ENCODE measurements around the gene RPIA. TPM values are rescaled to one million over a fixed set of nuclear protein-coding genes. Genes with fewer than 3 reads are reported as not detected.

RPIA gene
- total and polyA plus RNA-seq, 2 of the 13 experiments (the other 11 are each of a cell fraction or from before 2014, with no cell fraction given): 13.3 to 23.9 TPM

- ATAC-seq: no peak
- in situ Hi-C loops (cut with HindIII; ENCODE audit: extremely low pct_ligation_motif_present, low pct_unique_long_range_greater_than_20kb): no loop called here
- H2AFZ ChIP-seq (ENCODE audit: low read length): no peak overlapping the region
- H3K27ac ChIP-seq (ENCODE audit: extremely low read length, insufficient read depth, low read length): no peak overlapping the region
- ChIA-PET POLR2A (no interaction called here), CTCF (ENCODE audit: low intra/inter-chr PET ratio, low total read pairs) (no interaction called here)
- H3K9ac ChIP-seq (ENCODE audit: insufficient read depth, low read depth, low read length): no peak overlapping the region
- BruUV-seq (replicated peaks): no TSS peak
- H3K27me3 ChIP-seq (ENCODE audit: control insufficient read depth in 1 of 2, insufficient read depth in 2 of 2, low read length in 2 of 2): no peaks in the 10 kb centered on the region
- peaks cover 14% of the 10 kb centered on the region for H3K4me1 ChIP-seq (ENCODE audit: insufficient read depth, low read length)
- no peak for TF ChIP-seq SP1 (IDR thresholded peaks at IDR 0.05)
- no peak for TF ChIP-seq SP1 (CRISPR knock-in tag; IDR thresholded peaks at IDR 0.05)
- no peak for TF ChIP-seq CC2D1A (CRISPR knock-in tag; IDR thresholded peaks at IDR 0.05)
- no peak for TF ChIP-seq HDAC1 (CRISPR knock-in tag; IDR thresholded peaks at IDR 0.05)
- TF ChIP-seq ZMAT3 (CRISPR knock-in tag; conservative IDR thresholded peaks at IDR 0.05): no peak
- H3K4me3 ChIP-seq (replicated peaks in 1 of 3; ENCODE audit: insufficient read depth in 1 of 3, low read depth in 2 of 3, low read length in 3 of 3): no peak overlapping the region
- no peaks in the 10 kb centered on the region for H3K79me2 ChIP-seq (ENCODE audit: insufficient read depth, low read length)
- 99% methylated on average over 8 of the region's 8 CpGs for WGBS (ENCODE audit: low lambda C conversion rate)
- DNase-seq (ENCODE audit: low spot score): no peak
- no peak for FAIRE-seq
- H3K36me3 ChIP-seq (replicated peaks in 1 of 2; ENCODE audit: control insufficient read depth in 1 of 2, insufficient read depth in 2 of 2, low read length in 2 of 2): peaks cover 4 to 14% of the 10 kb centered on the region in 2 experiments
- intact Hi-C loops (cut with micrococcal nuclease; ENCODE audit: unreplicated experiment): no loop called here
- no peaks in the 10 kb centered on the region for H3K9me3 ChIP-seq (ENCODE audit: low read length)
- H4K20me1 ChIP-seq (ENCODE audit: insufficient read depth, low read length): no peaks in the 10 kb centered on the region
- no peak overlapping the region for H3K4me2 ChIP-seq (ENCODE audit: low read depth, low read length)
Observed at GRCh38 chr2:88729061-88729745, 37.7 kb downstream of the RPIA start.

- no peak for FAIRE-seq
- no peak for DNase-seq (ENCODE audit: low spot score)
- Histone ChIP-seq H3K27me3 (ENCODE audit: control insufficient read depth in 1 of 2, insufficient read depth in 2 of 2, low read length in 2 of 2) (no peaks in the 10 kb centered on the region), H3K79me2 (ENCODE audit: insufficient read depth, low read length) (no peaks in the 10 kb centered on the region), H2AFZ (ENCODE audit: low read length) (no peak overlapping the region), H3K4me2 (ENCODE audit: low read depth, low read length) (no peak overlapping the region), H3K36me3 (replicated peaks in 1 of 2; ENCODE audit: control insufficient read depth in 1 of 2, insufficient read depth in 2 of 2, low read length in 2 of 2) (peaks cover 14 to 52% of the 10 kb centered on the region in 2 experiments), H3K9ac (ENCODE audit: insufficient read depth, low read depth, low read length) (no peak overlapping the region), H3K9me3 (ENCODE audit: low read length) (no peaks in the 10 kb centered on the region), H3K27ac (ENCODE audit: extremely low read length, insufficient read depth, low read length) (no peak overlapping the region), H3K4me1 (ENCODE audit: insufficient read depth, low read length) (peaks cover 9% of the 10 kb centered on the region), H3K4me3 (replicated peaks in 1 of 3; ENCODE audit: insufficient read depth in 1 of 3, low read depth in 2 of 3, low read length in 3 of 3) (no peak overlapping the region), H4K20me1 (ENCODE audit: insufficient read depth, low read length) (no peaks in the 10 kb centered on the region)
- BruUV-seq (replicated peaks): no TSS peak
- WGBS (ENCODE audit: low lambda C conversion rate): 96% methylated on average over 4 of the region's 4 CpGs
- POLR2A ChIA-PET: no interaction called here
- CTCF ChIA-PET (ENCODE audit: low intra/inter-chr PET ratio, low total read pairs): no interaction called here
- in situ Hi-C loops (cut with HindIII; ENCODE audit: extremely low pct_ligation_motif_present, low pct_unique_long_range_greater_than_20kb): no loop called here
- TF ChIP-seq SRF (IDR thresholded peaks at IDR 0.05; ENCODE audit: low read depth, low read length) (no peak), ZNF629 (CRISPR knock-in tag; conservative IDR thresholded peaks at IDR 0.05) (no peak)
- ATAC-seq: no peak
- intact Hi-C loops (cut with micrococcal nuclease; ENCODE audit: unreplicated experiment): no loop called here
Observed at GRCh38 chr2:88733155-88733902, 41.9 kb downstream of the RPIA start.

Measured in HepG2 (cell line).